GM18520 (cell line): ENCODE measurements around the gene PPP2R3A.
A peak's percentile ranks its signal among the peaks of the same experiment; 100 is the strongest.
"Not testable (repeated sequence)": the region's sequence is repeated elsewhere in the genome, so short reads cannot be mapped to it uniquely, and the experiment has no call there.

ENCODE experiments used
- ATAC-seq: cut with Tn5 transposase; IDR thresholded peaks from one replicate; pipeline ENCODE4 v1.9.1; 2021; ENCODE audit not compliant: unreplicated experiment

PPP2R3A gene

GRCh38 chr3:136192195-136192594 is 226.7 kb downstream of the PPP2R3A start:
- ATAC-seq = not testable (repeated sequence)

GRCh38 chr3:136192831-136193230 is 227.3 kb downstream of the PPP2R3A start:
- ATAC-seq = no peak

- ATAC-seq = no peak
Measured at GRCh38 chr3:136193278-136194054, 227.9 kb downstream of the PPP2R3A start.

- ATAC-seq = no peak
Measured at GRCh38 chr3:136194409-136195257, 229.1 kb downstream of the PPP2R3A start.

GRCh38 chr3:136195258-136196063 is 229.9 kb downstream of the PPP2R3A start:
- ATAC-seq = peak; percentile 14

- ATAC-seq = no peak
Measured at GRCh38 chr3:136196064-136196400, 230.5 kb downstream of the PPP2R3A start, which contains the start of gene MSL2. Gene MSL2, minus strand, starts transcription at chr3:136196335. Its CDS starts 1,222 bp downstream, at chr3:136195113.

- ATAC-seq = peak; percentile 57
Measured at GRCh38 chr3:136196401-136197158, 231.1 kb downstream of the PPP2R3A start.

GRCh38 chr3:136197159-136197793 is 231.7 kb downstream of the PPP2R3A start:
- ATAC-seq = no peak
